ENCODE data around the gene CHST8.

GRCh38 chr19:33676999-33677665 lies 55.4 kb downstream of the CHST8 start:
- TF ChIP-seq CTCF (IDR thresholded peaks at IDR 0.05; ENCODE audit: insufficient read depth, low read length) (no peak), REST (IDR thresholded peaks at IDR 0.05; ENCODE audit: insufficient replicate concordance, low read depth) (no peak), POLR2AphosphoS5 (IDR thresholded peaks at IDR 0.05; ENCODE audit: low read depth) (no peak), GABPA (IDR thresholded peaks at IDR 0.05; ENCODE audit: low read depth) (no peak), SPI1 (IDR thresholded peaks at IDR 0.05; ENCODE audit: borderline replicate concordance, low read depth) (no peak)

All from HL-60 (cell line).